Peyer's patch (tissue), 4 donors: ENCODE measurements around the gene ANKRD60.

Experiments
- CTCF ChIP-seq, 6 experiments: fragments of 450-650 bp in 4 of 6; fragments of 200-600 bp in 2 of 6; sonication (generic) in 1 of 6; IDR thresholded peaks; one replicate each; pipeline ENCODE4 v1.5.1; 2017 to 2019; ENCODE audit warnings: antibody characterized with exemption in 6 of 6, mild to moderate bottlenecking in 3 of 6, moderate library complexity in 1 of 6
- POLR2A ChIP-seq, 2 donors: fragments of 450-650 bp; IDR thresholded peaks; one replicate each; pipeline ENCODE4 v1.5.1; 2017; ENCODE audit warnings: antibody characterized with exemption in 2 of 2, mild to moderate bottlenecking in 2 of 2, moderate library complexity in 2 of 2

- TF ChIP-seq POLR2A (IDR thresholded peaks at IDR 0.05) (no peak), CTCF (IDR thresholded peaks at IDR 0.05) (no peak)
These were observed 15.3 kb downstream of the ANKRD60 start for GRCh38 chr20:58213121-58213520.
